Measurements from ENCODE around the gene KIF22. TPM values are rescaled to one million over a fixed set of nuclear protein-coding genes. Genes with fewer than 3 reads are reported as not detected.
A peak's percentile ranks its signal among the peaks of the same experiment; 100 is the strongest.
"Not testable (repeated sequence)": the region's sequence is repeated elsewhere in the genome, so short reads cannot be mapped to it uniquely, and the experiment has no call there.

The KIF22 gene
- total RNA-seq, 4 donors from 2014 or later, result 9.2 to 25.2 (median 13.1) TPM

DNA sequence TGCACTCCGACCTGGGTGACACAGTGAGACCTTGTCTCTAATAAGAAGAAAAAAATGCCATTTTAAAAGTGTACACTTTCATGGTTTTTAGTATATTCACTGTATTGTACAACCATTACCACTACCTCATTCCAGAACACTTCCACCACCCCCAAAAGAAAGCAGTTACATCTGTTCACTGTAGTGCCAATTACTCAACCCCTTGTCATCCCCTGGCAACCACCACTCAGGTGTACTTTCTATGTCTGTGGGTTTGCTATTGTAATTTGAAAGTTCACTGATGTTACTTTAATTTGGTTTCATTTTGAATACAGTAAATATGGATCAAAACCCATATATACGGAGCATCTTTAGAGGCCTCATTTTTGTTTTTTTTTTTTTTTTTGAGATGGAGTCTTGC lies 6.4 kb upstream of the KIF22 start:
- ATAC-seq (ENCODE audit: low FRiP score) (no peak), DNase-seq (ENCODE audit: low spot score) (no peak)
- TF ChIP-seq, protein P1, sequence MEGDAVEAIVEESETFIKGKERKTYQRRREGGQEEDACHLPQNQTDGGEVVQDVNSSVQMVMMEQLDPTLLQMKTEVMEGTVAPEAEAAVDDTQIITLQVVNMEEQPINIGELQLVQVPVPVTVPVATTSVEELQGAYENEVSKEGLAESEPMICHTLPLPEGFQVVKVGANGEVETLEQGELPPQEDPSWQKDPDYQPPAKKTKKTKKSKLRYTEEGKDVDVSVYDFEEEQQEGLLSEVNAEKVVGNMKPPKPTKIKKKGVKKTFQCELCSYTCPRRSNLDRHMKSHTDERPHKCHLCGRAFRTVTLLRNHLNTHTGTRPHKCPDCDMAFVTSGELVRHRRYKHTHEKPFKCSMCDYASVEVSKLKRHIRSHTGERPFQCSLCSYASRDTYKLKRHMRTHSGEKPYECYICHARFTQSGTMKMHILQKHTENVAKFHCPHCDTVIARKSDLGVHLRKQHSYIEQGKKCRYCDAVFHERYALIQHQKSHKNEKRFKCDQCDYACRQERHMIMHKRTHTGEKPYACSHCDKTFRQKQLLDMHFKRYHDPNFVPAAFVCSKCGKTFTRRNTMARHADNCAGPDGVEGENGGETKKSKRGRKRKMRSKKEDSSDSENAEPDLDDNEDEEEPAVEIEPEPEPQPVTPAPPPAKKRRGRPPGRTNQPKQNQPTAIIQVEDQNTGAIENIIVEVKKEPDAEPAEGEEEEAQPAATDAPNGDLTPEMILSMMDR (IDR thresholded peaks at IDR 0.05), result no peak

GRCh38 chr16:29784901-29785500 lies 5.5 kb upstream of the KIF22 start:
- peak; percentile 49 for DNase-seq (ENCODE audit: low spot score)
- ATAC-seq (ENCODE audit: low FRiP score), result peak; percentile 75
- TF ChIP-seq, protein P1 (IDR thresholded peaks at IDR 0.05), result peak in 1 of 3 donors; percentile 34

- DNase-seq (ENCODE audit: low spot score); ATAC-seq (ENCODE audit: low FRiP score): not testable (repeated sequence)
Observed at GRCh38 chr16:29787155-29787554, 3.4 kb upstream of the KIF22 start.

- no peak for ATAC-seq (ENCODE audit: low FRiP score)
- no peak for DNase-seq (ENCODE audit: low spot score)
Observed at GRCh38 chr16:29789775-29790182, 772 bp upstream of the KIF22 start.

DNA sequence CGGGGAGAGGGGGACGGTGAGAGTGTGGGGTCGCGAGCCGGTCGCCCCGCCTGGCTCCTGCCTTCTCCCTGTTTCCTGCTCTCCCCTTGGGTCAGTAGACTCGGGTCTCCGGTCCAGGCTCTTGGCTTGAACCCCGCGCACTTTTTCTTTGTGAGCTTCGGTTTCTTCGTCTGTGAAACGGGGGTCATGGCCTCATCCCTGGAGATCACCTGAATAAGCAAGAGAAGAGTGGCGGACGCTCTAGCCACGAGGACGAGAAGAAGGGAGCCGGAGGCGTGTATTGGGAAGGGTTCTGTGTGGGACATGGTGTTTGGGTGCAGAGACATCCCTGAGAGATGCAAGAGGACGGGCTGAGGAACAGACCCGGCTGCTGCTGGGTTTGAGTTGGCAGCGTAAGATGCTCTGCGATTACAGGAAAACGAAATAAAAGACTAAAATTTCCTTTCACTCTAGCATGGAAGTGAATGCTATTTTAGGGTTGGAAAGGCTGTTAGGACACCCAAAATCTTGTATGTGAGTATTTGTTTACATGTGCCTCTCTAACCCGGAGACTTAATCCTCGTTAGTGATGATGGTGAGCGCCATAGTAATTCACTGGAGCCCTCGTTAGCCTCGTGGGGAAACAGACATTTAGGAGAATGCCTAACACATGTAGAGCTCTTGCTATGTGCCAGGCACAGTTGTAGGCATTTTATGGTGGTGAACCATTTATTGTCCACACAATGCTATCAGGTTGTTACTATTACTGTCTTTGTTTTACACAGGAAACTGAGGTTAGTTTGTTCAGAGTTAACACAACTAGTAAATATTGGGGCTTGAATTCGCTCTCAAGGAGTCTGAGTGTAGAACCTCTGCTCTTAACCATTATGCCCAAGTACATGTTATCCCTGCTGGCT lies 646 bp downstream of the KIF22 start:
- DNase-seq (ENCODE audit: low spot score), result no peak
- ATAC-seq (ENCODE audit: low FRiP score), result peak; percentile 17
- TF ChIP-seq, protein P1 (IDR thresholded peaks at IDR 0.05), result no peak

More at GRCh38 chr16:29789775-29790182, 772 bp upstream of the KIF22 start:
- TF ChIP-seq, protein P1 (IDR thresholded peaks at IDR 0.05), result no peak

GRCh38 chr16:29791845-29792807 lies 1.6 kb downstream of the KIF22 start:
- no peak for ATAC-seq (ENCODE audit: low FRiP score)
- no peak for DNase-seq (ENCODE audit: low spot score)
- TF ChIP-seq, protein P1 (IDR thresholded peaks at IDR 0.05), result no peak

GRCh38 chr16:29793153-29793552 lies 2.6 kb downstream of the KIF22 start:
- not testable (repeated sequence) for ATAC-seq (ENCODE audit: low FRiP score); DNase-seq (ENCODE audit: low spot score)

Measured in omental fat pad (tissue), 4 donors.